HEK293T (cell line): ENCODE results near the gene TUBE1.

Experiments
- ARNT ChIP-seq: fragments of 450-650 bp; IDR thresholded peaks from 2 replicates; pipeline ENCODE4 v1.6.1; 2017; ENCODE audit warnings: mild to moderate bottlenecking
- BHLHE40 ChIP-seq: fragments of 450-650 bp; IDR thresholded peaks from 2 replicates; pipeline ENCODE4 v1.6.1; 2016; ENCODE audit warnings: mild to moderate bottlenecking, moderate library complexity, borderline replicate concordance
- ELF4 ChIP-seq: fragments of 450-650 bp; IDR thresholded peaks from 2 replicates; pipeline ENCODE4 v1.6.1; 2017; ENCODE audit warnings: antibody characterized with exemption
- FOXA1 ChIP-seq: fragments of 450-650 bp; IDR thresholded peaks from 2 replicates; pipeline ENCODE4 v1.6.1; 2016; ENCODE audit warnings: mild to moderate bottlenecking
- FOXK2 ChIP-seq: fragments of 450-650 bp; IDR thresholded peaks from 2 replicates; pipeline ENCODE4 v1.6.1; 2016; ENCODE audit warnings: mild to moderate bottlenecking
- FOXM1 ChIP-seq: fragments of 450-650 bp; IDR thresholded peaks from 2 replicates; pipeline ENCODE4 v1.6.1; 2017; ENCODE audit warnings: mild to moderate bottlenecking, borderline replicate concordance
- HDGF ChIP-seq: fragments of 450-650 bp; IDR thresholded peaks from 2 replicates; pipeline ENCODE4 v1.6.1; 2017; ENCODE audit warnings: antibody characterized with exemption, borderline replicate concordance
- LEF1 ChIP-seq: fragments of 450-650 bp; IDR thresholded peaks from 2 replicates; pipeline ENCODE4 v1.6.1; 2017; ENCODE audit warnings: mild to moderate bottlenecking, borderline replicate concordance
- NFRKB ChIP-seq: fragments of 450-650 bp; IDR thresholded peaks from 2 replicates; pipeline ENCODE4 v1.6.1; 2016; ENCODE audit warnings: mild to moderate bottlenecking, moderate library complexity
- SP1 ChIP-seq: fragments of 450-650 bp; IDR thresholded peaks from 2 replicates; pipeline ENCODE4 v1.6.1; 2017
- SUZ12 ChIP-seq: fragments of 450-650 bp; IDR thresholded peaks from 2 replicates; pipeline ENCODE4 v1.6.1; 2016; ENCODE audit warnings: mild to moderate bottlenecking
- TARDBP ChIP-seq: fragments of 450-650 bp; IDR thresholded peaks from 2 replicates; pipeline ENCODE4 v1.6.1; 2016

DNA sequence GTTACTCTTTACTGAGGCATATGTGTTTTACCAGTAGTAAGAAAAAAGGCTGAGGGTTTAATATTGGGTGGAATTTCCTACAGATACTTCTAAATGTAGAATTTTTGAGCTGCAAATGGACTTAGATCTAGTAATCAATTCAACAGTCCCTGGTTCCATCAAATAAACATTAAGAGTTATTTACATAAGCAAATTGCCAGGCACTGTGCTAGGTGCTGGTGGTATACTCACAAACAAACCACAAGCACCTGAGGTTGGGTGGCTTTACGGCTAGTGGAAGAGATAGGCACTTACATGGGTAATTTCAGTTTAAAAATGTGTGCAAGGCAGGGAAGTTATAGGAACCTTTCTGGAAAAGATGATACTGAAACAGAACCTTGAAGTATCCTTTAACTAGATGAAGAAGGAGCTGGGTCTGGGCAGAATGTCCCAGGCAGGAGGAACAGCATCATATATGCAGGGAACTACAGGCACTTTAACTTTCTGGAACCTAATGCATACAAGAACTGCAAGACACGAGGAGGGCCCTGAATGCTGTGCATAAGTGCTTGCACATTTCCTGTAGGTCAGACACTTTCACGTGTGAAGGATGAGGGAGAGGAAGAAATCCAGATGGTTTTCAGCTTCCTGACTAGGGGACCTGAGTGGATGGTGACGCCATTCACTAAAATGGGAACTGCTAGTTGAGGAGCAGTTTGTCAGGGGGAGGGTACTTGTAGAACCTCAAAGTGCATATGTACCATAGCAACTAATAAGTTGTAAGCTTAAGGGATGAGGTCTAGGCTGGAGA, 28.8 kb downstream of the TUBE1 start:
- TF ChIP-seq SUZ12 (no peak), FOXM1 (no peak), FOXA1 (no peak), BHLHE40 (no peak), LEF1 (no peak), TARDBP (no peak), NFRKB (no peak), SP1 (no peak), FOXK2 (no peak), ARNT (no peak), HDGF (no peak), ELF4 (no peak)
